Measurements from ENCODE around the gene ENOX2.

DNA sequence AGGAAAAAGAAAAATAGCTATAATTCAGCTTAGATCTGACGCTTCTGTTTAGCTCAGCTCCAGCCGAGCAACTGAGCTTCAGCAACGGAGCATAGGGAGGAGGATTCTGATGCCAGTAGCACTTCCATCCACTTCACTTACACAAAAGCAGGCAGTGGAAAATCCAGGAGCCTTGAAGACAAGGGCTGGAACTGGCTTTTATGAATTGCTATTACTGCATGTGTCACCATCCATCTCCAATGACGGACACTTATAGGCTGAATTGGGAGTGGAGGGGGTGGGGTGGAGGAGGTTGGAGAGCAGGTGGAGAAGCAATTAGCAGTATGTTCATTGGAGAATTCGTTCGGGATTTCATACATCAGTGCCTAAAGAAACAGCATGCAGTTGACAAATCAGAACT, 15.6 kb downstream of the ENOX2 start:
- TF ChIP-seq POLR2AphosphoS5 (IDR thresholded peaks at IDR 0.05; ENCODE audit: low read depth, low read length) (no peak), SPI1 (IDR thresholded peaks at IDR 0.05; ENCODE audit: low read depth, low read length) (no peak), POLR2A (IDR thresholded peaks at IDR 0.05; ENCODE audit: low read depth, low read length) (no peak)
